ENCODE data around the gene NUMA1. TPM values are rescaled to one million over a fixed set of nuclear protein-coding genes. Genes with fewer than 3 reads are reported as not detected.

The NUMA1 gene
- total RNA-seq, 2 experiments from 2014 or later, result 156 to 221 TPM

DNA sequence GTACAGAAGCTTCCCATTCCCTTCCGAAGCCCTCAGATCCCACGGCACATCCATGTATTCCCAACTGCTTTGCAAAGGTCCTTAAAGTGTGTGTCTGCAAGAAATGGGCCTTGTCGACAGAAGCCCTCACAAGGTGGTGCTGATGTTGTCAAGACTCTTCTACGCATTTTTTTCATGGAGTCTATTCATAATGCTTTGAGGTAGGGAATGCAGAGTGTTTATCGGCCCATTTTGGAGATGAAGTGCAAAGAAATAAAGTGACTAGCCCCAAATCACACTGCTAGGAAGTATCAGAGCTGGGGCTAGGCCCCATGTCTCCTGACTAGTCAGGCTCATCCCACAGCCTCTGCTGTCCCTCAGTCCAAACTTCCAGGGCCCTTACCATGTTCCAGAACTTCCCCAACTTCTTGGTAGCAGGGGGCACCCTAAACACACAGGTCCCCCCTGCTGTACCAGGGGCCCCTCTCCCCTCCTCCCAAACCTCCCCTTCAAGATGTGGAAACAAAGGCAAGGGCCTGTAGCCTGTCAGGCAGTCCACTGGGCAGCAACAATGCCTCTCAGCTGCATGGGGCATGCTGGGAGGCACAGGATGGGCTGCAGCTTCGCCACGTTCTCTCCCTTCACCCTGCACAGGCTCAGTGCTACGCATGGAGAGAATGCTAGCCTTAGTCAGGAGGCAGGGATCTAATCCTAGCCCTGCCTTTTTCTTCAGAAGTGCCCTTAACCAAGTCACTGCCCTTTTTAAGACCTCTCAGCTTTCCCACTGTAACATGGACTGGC is 73.8 kb downstream of the NUMA1 start:
- CTCF ChIA-PET, result interaction anchor here (1.2 kb wide), 2 partner anchors 19 to 465 kb away, joined by 3 read pairs; no protein-coding TSS in a partner anchor
- no peak overlapping the region for H3K27ac Mint-ChIP-seq

GRCh38 chr11:72005347-72006260 is 74.7 kb downstream of the NUMA1 start:
- Mint-ChIP-seq H3K36me3 (peaks cover 27% of the 10 kb centered on the region), H3K4me1 (no peaks in the 10 kb centered on the region), H3K27ac (no peak overlapping the region), H3K9me3 (ENCODE audit: low read depth) (no peaks in the 10 kb centered on the region), H3K27me3 (no peaks in the 10 kb centered on the region), H3K4me3 (no peak overlapping the region)
- ATAC-seq (no peak), DNase-seq (no peak)
- CTCF ChIA-PET, result interaction anchor here (1.2 to 2.1 kb wide), 3 partner anchors 20 to 466 kb away, joined by 3 to 10 read pairs (median 3); no protein-coding TSS in a partner anchor

More for the DNA sequence above, 73.8 kb downstream of the NUMA1 start:
- H3K9me3 Mint-ChIP-seq (ENCODE audit: low read depth), result no peaks in the 10 kb centered on the region
- no peak for DNase-seq
- no peak overlapping the region for H3K4me3 Mint-ChIP-seq
- ATAC-seq, result no peak
- no peaks in the 10 kb centered on the region for H3K4me1 Mint-ChIP-seq
- H3K36me3 Mint-ChIP-seq, result peaks cover 28% of the 10 kb centered on the region
- no peaks in the 10 kb centered on the region for H3K27me3 Mint-ChIP-seq

GRCh38 chr11:72004515-72005346 is 75.6 kb downstream of the NUMA1 start:
- no peak for DNase-seq
- CTCF ChIA-PET, result interaction anchor here (1.2 to 2.1 kb wide), 2 partner anchors 27 to 467 kb away, joined by 3 to 10 read pairs; no protein-coding TSS in a partner anchor

GRCh38 chr11:72003776-72004171 is 76.6 kb downstream of the NUMA1 start:
- H3K36me3 Mint-ChIP-seq, result peaks cover 24% of the 10 kb centered on the region

More at GRCh38 chr11:72004515-72005346, 75.6 kb downstream of the NUMA1 start:
- Mint-ChIP-seq H3K27me3 (no peaks in the 10 kb centered on the region), H3K27ac (no peak overlapping the region), H3K4me3 (no peak overlapping the region), H3K4me1 (peaks cover 1% of the 10 kb centered on the region), H3K36me3 (peaks cover 27% of the 10 kb centered on the region), H3K9me3 (ENCODE audit: low read depth) (no peaks in the 10 kb centered on the region)
- ATAC-seq, result no peak

GRCh38 chr11:72002841-72003775 is 77.2 kb downstream of the NUMA1 start:
- no peak overlapping the region for H3K4me3 Mint-ChIP-seq
- no peak for DNase-seq
- H3K9me3 Mint-ChIP-seq (ENCODE audit: low read depth), result no peaks in the 10 kb centered on the region
- no peak overlapping the region for H3K27ac Mint-ChIP-seq
- ATAC-seq, result no peak
- H3K27me3 Mint-ChIP-seq, result no peaks in the 10 kb centered on the region
- peaks cover 18% of the 10 kb centered on the region for H3K4me1 Mint-ChIP-seq
- H3K36me3 Mint-ChIP-seq, result peaks cover 21% of the 10 kb centered on the region
- CTCF ChIA-PET, result interaction anchor here (2.1 kb wide), 1 partner anchor 25 kb away, joined by 10 read pairs; no protein-coding TSS in a partner anchor

More at GRCh38 chr11:72003776-72004171, 76.6 kb downstream of the NUMA1 start:
- peaks cover 11% of the 10 kb centered on the region for H3K4me1 Mint-ChIP-seq
- no peaks in the 10 kb centered on the region for H3K27me3 Mint-ChIP-seq
- DNase-seq (no peak), ATAC-seq (no peak)
- H3K9me3 Mint-ChIP-seq (ENCODE audit: low read depth), result no peaks in the 10 kb centered on the region
- no peak overlapping the region for H3K27ac Mint-ChIP-seq
- CTCF ChIA-PET, result interaction anchor here (2.1 kb wide), 1 partner anchor 26 kb away, joined by 10 read pairs; no protein-coding TSS in a partner anchor
- no peak overlapping the region for H3K4me3 Mint-ChIP-seq

DNA sequence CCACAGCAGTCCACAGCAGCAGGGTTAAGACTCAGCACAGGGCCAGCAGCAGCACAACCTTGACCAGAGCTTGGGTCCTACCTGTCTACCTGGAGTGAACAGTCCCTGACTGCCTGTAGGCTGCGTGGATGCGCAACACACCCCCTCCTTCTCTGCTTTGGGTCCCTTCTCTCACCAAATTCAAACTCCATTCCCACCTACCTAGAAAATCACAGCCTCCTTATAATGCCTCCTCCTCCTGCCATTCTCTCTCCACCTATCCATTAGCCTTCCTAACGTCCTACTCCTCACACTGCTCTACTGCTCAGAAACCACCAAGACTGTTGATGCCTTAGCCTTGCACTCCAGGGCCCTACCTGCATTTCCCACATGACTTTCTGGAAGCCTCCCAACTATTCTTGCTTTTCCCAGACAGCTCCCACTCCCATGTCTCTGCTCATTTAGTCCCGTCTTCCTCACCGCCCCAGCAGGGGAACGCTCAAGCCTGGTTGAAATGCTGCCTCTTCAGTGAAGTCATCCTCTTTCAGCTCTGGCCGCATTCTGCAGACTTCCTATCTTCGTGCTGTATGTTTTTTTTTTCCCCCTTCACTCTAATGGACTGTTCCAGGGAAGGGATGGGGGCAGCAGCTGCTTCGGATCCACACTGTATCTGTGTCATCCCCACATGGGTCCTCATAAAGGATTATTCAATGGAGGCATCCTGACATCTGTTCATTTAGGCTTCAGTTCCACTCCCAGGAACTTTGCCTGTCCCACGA is 78.3 kb downstream of the NUMA1 start:
- H3K27ac Mint-ChIP-seq, result peak overlapping the region; percentile 29
- ATAC-seq (no peak), DNase-seq (no peak)
- no peaks in the 10 kb centered on the region for H3K27me3 Mint-ChIP-seq
- H3K36me3 Mint-ChIP-seq, result peaks cover 15% of the 10 kb centered on the region
- H3K9me3 Mint-ChIP-seq (ENCODE audit: low read depth), result no peaks in the 10 kb centered on the region
- CTCF ChIA-PET, result interaction anchor here (2.4 kb wide), 1 partner anchor 142 kb away, joined by 7 read pairs; no protein-coding TSS in a partner anchor
- H3K4me3 Mint-ChIP-seq, result no peak overlapping the region
- peaks cover 19% of the 10 kb centered on the region for H3K4me1 Mint-ChIP-seq

- ATAC-seq (no peak), DNase-seq (no peak)
- Mint-ChIP-seq H3K4me1 (peaks cover 19% of the 10 kb centered on the region), H3K27ac (no peak overlapping the region), H3K4me3 (no peak overlapping the region), H3K27me3 (no peaks in the 10 kb centered on the region), H3K9me3 (ENCODE audit: low read depth) (no peaks in the 10 kb centered on the region), H3K36me3 (peaks cover 13% of the 10 kb centered on the region)
- CTCF ChIA-PET, result interaction anchor here (2.4 kb wide), 1 partner anchor 143 kb away, joined by 7 read pairs; no protein-coding TSS in a partner anchor
Measured at GRCh38 chr11:72001285-72001684, 79.1 kb downstream of the NUMA1 start.

DNA sequence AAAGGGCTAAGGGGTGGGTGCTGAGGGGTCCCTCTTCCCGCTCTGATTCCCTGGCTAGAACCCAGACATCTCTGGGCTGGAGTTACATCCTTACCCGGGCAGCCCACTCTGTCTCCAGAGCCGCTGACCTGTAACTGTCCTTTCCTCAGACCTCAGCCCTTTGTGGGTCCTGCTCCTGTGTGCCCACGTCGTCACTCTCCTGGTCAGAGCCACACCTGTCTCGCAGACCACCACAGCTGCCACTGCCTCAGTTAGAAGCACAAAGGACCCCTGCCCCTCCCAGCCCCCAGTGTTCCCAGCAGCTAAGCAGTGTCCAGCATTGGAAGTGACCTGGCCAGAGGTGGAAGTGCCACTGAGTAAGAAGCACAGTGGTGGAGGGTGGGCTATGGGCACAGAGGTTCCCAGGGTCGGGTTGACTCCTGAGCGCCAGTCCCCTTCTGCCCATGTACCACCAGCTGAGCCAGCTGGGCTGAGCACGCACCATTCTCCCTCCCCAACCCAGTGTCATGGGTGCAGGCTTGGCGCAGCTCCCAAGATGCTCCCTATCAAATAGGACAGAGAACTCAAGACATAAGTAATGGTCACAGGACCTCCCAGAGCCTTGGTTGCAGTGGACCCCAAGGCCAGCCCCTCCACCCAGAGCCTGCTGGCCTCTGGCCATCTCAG is 80.0 kb downstream of the NUMA1 start:
- no peak overlapping the region for H3K27ac Mint-ChIP-seq
- DNase-seq, result no peak
- CTCF ChIA-PET, result interaction anchor here (0.8 to 2.8 kb wide), 7 partner anchors 22 to 183 kb away, joined by 3 to 11 read pairs (median 3); no protein-coding TSS in a partner anchor
- H3K27me3 Mint-ChIP-seq, result no peaks in the 10 kb centered on the region
- no peak for ATAC-seq
- H3K9me3 Mint-ChIP-seq (ENCODE audit: low read depth), result no peaks in the 10 kb centered on the region
- H3K4me1 Mint-ChIP-seq, result peaks cover 19% of the 10 kb centered on the region
- peaks cover 8% of the 10 kb centered on the region for H3K36me3 Mint-ChIP-seq
- no peak overlapping the region for H3K4me3 Mint-ChIP-seq

DNA sequence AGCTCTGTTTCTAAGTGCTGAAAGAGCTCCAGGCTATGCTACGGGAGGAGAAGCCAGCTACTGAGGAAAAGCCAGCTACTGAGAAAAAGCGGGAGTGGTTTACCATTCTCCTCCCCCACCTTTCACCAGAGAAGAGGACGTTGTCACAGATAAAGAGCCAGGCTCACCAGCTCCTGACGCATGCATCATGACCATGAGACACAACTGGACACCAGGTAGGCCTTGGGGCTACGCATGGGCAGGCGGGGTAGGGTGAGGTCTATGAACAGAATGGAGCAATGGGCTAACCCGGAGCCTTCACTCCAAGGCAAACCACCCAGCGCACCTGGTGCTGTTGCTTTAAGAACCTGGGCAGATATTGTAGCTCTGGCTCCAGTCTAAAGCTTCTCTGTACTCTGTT is 80.5 kb downstream of the NUMA1 start:
- CTCF ChIA-PET, result interaction anchor here (0.8 to 2.8 kb wide), 7 partner anchors 16 to 184 kb away, joined by 3 to 11 read pairs (median 4); no protein-coding TSS in a partner anchor

DNA sequence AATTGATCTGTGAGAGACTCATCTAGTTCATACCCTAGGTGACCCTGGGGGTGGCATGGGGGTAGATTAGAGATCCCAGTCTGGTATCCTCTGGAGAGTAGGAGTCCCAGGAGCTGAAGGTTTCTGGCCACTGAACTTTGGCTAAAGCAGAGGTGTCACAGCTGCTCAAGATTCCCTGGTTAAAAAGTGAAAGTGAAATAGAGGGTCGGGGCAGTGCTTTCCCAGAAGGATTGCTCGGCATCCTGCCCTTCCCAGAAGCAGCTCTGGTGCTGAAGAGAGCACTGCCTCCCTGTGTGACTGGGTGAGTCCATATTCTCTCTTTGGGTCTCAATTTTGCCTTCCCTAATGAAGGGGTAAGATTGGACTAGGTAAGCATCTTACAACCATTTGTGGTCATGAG is 81.0 kb downstream of the NUMA1 start:
- no peaks in the 10 kb centered on the region for H3K27me3 Mint-ChIP-seq
- peak overlapping the region; percentile 69 for H3K4me3 Mint-ChIP-seq
- ATAC-seq (no peak), DNase-seq (no peak)
- peaks cover 19% of the 10 kb centered on the region for H3K4me1 Mint-ChIP-seq
- H3K27ac Mint-ChIP-seq, result peak overlapping the region; percentile 93
- H3K36me3 Mint-ChIP-seq, result peaks cover 7% of the 10 kb centered on the region
- CTCF ChIA-PET, result interaction anchor here (0.8 to 2.8 kb wide), 9 partner anchors 10 to 145 kb away, joined by 3 to 11 read pairs (median 3); no protein-coding TSS in a partner anchor
- H3K9me3 Mint-ChIP-seq (ENCODE audit: low read depth), result no peaks in the 10 kb centered on the region

More for the DNA sequence above, 80.5 kb downstream of the NUMA1 start:
- Mint-ChIP-seq H3K4me3 (no peak overlapping the region), H3K4me1 (peaks cover 19% of the 10 kb centered on the region), H3K27ac (peak overlapping the region; percentile 93), H3K27me3 (no peaks in the 10 kb centered on the region), H3K9me3 (ENCODE audit: low read depth) (no peaks in the 10 kb centered on the region), H3K36me3 (peaks cover 8% of the 10 kb centered on the region)
- ATAC-seq, result no peak
- DNase-seq, result no peak
